SJCRH30 (cell line): ENCODE results near the gene CNOT1. TPM values are rescaled to one million over a fixed set of nuclear protein-coding genes. Genes with fewer than 3 reads are reported as not detected.
"Not testable (repeated sequence)": the region's sequence is repeated elsewhere in the genome, so short reads cannot be mapped to it uniquely, and the experiment has no call there.

Source experiments
- DNase-seq, 2 experiments: peaks; one replicate each; pipeline ENCODE4 v3.0.0-alpha.2; 2015 to 2020
- H3K27ac ChIP-seq: fragments of 250-450 bp; sonication (Bioruptor Pico); 2 replicates; pipeline ENCODE4 v1.5.1; 2020; ENCODE audit warnings: mild to moderate bottlenecking, moderate library complexity
- H3K27me3 ChIP-seq: fragments of 250-450 bp; sonication (Bioruptor Pico); 2 replicates; pipeline ENCODE4 v1.5.1; 2020; ENCODE audit warnings: mild to moderate bottlenecking, moderate library complexity
- H3K36me3 ChIP-seq: fragments of 250-450 bp; sonication (Bioruptor Pico); 2 replicates; pipeline ENCODE4 v1.5.1; 2020; ENCODE audit warnings: mild to moderate bottlenecking, moderate library complexity
- H3K4me1 ChIP-seq: fragments of 250-450 bp; sonication (Bioruptor Pico); 2 replicates; pipeline ENCODE4 v1.5.1; 2020; ENCODE audit warnings: mild to moderate bottlenecking, moderate library complexity
- H3K4me3 ChIP-seq: fragments of 250-450 bp; sonication (Bioruptor Pico); 2 replicates; pipeline ENCODE4 v1.5.1; 2020; ENCODE audit warnings: mild to moderate bottlenecking, moderate library complexity
- H3K9me3 ChIP-seq: fragments of 250-450 bp; sonication (Bioruptor Pico); replicated peaks from 2 replicates; pipeline ENCODE4 v1.5.1; 2020; ENCODE audit warnings: mild to moderate bottlenecking, moderate library complexity
- total RNA-seq: library from RNA; depleted of rRNA; stranded (reverse); fragments of >200 nt; shearing (Covaris generic); gene quantifications from 2 replicates; pipeline ENCODE4 v1.2.3, GENCODE V29; 2014

CNOT1 gene
- total RNA-seq, 1 experiment from 2014 or later, result 281 TPM

GRCh38 chr16:58649707-58650106 is 20.1 kb upstream of the CNOT1 start:
- Histone ChIP-seq H3K4me1 (peaks cover 6% of the 10 kb centered on the region), H3K27me3 (no peaks in the 10 kb centered on the region; the same call in 1 of the 2 replicates), H3K4me3 (no peak overlapping the region), H3K36me3 (no peaks in the 10 kb centered on the region), H3K9me3 (no peaks in the 10 kb centered on the region), H3K27ac (no peak overlapping the region)
- DNase-seq, result no peak

- DNase-seq, result no peak
- no peak overlapping the region for H3K4me3 ChIP-seq
- H3K9me3 ChIP-seq, result no peaks in the 10 kb centered on the region
- no peaks in the 10 kb centered on the region for H3K36me3 ChIP-seq
- H3K4me1 ChIP-seq, result peaks cover 3% of the 10 kb centered on the region; the same call in 1 of the 2 replicates
- H3K27me3 ChIP-seq, result no peaks in the 10 kb centered on the region
- H3K27ac ChIP-seq, result no peak overlapping the region
Observed at GRCh38 chr16:58647107-58647506, 17.5 kb upstream of the CNOT1 start.

- no peaks in the 10 kb centered on the region for H3K36me3 ChIP-seq
- H3K4me1 ChIP-seq, result peaks cover 3% of the 10 kb centered on the region; the same call in 1 of the 2 replicates
- H3K27me3 ChIP-seq, result no peaks in the 10 kb centered on the region
- no peaks in the 10 kb centered on the region for H3K9me3 ChIP-seq
- H3K4me3 ChIP-seq, result no peak overlapping the region
- H3K27ac ChIP-seq, result no peak overlapping the region
- no peak for DNase-seq
Observed at GRCh38 chr16:58644765-58645487, 15.3 kb upstream of the CNOT1 start.

- Histone ChIP-seq H3K9me3 (no peaks in the 10 kb centered on the region), H3K36me3 (no peaks in the 10 kb centered on the region), H3K4me1 (peaks cover 3% of the 10 kb centered on the region; the same call in 1 of the 2 replicates), H3K27me3 (no peaks in the 10 kb centered on the region), H3K4me3 (no peak overlapping the region), H3K27ac (no peak overlapping the region)
- DNase-seq, result no peak
Observed at GRCh38 chr16:58644108-58644507, 14.5 kb upstream of the CNOT1 start.

- Histone ChIP-seq H3K9me3 (no peaks in the 10 kb centered on the region), H3K36me3 (no peaks in the 10 kb centered on the region), H3K27me3 (peaks cover 7% of the 10 kb centered on the region; the same call in 1 of the 2 replicates), H3K4me3 (no peak overlapping the region), H3K27ac (no peak overlapping the region), H3K4me1 (peaks cover 5% of the 10 kb centered on the region; the same call in 1 of the 2 replicates)
- DNase-seq, result no peak
Observed at GRCh38 chr16:58640949-58641348, 11.3 kb upstream of the CNOT1 start.

- no peak for DNase-seq
- no peak overlapping the region for H3K4me3 ChIP-seq
- H3K27me3 ChIP-seq, result peaks cover 7% of the 10 kb centered on the region; the same call in 1 of the 2 replicates
- H3K36me3 ChIP-seq, result no peaks in the 10 kb centered on the region
- H3K9me3 ChIP-seq, result no peaks in the 10 kb centered on the region
- H3K4me1 ChIP-seq, result peaks cover 5% of the 10 kb centered on the region; the same call in 1 of the 2 replicates
- H3K27ac ChIP-seq, result no peak overlapping the region
Observed at GRCh38 chr16:58639836-58640235, 10.2 kb upstream of the CNOT1 start.

- Histone ChIP-seq H3K4me3 (no peak overlapping the region), H3K27ac (no peak overlapping the region), H3K36me3 (no peaks in the 10 kb centered on the region), H3K4me1 (peaks cover 5% of the 10 kb centered on the region; the same call in 1 of the 2 replicates), H3K27me3 (peaks cover 7% of the 10 kb centered on the region; the same call in 1 of the 2 replicates), H3K9me3 (no peaks in the 10 kb centered on the region)
- DNase-seq, result no peak
Observed at GRCh38 chr16:58639230-58639629, 9.6 kb upstream of the CNOT1 start.

GRCh38 chr16:58638148-58639036 is 8.8 kb upstream of the CNOT1 start:
- H3K27me3 ChIP-seq, result peaks cover 7% of the 10 kb centered on the region; the same call in 1 of the 2 replicates
- no peak overlapping the region for H3K27ac ChIP-seq
- peaks cover 5% of the 10 kb centered on the region; the same call in 1 of the 2 replicates for H3K4me1 ChIP-seq
- H3K4me3 ChIP-seq, result no peak overlapping the region
- H3K36me3 ChIP-seq, result no peaks in the 10 kb centered on the region
- DNase-seq, result peak; percentile 70 to 76
- H3K9me3 ChIP-seq, result no peaks in the 10 kb centered on the region

GRCh38 chr16:58637021-58637420 is 7.4 kb upstream of the CNOT1 start:
- not testable (repeated sequence) for H3K4me3 ChIP-seq, H3K27ac ChIP-seq, H3K4me1 ChIP-seq, DNase-seq, H3K9me3 ChIP-seq, H3K27me3 ChIP-seq, H3K36me3 ChIP-seq

- DNase-seq, result no peak
- no peak overlapping the region for H3K4me3 ChIP-seq
- H3K27ac ChIP-seq, result no peak overlapping the region
- H3K36me3 ChIP-seq, result no peaks in the 10 kb centered on the region
- peaks cover 7% of the 10 kb centered on the region; the same call in 1 of the 2 replicates for H3K27me3 ChIP-seq
- H3K4me1 ChIP-seq, result peaks cover 5% of the 10 kb centered on the region; the same call in 1 of the 2 replicates
- no peaks in the 10 kb centered on the region for H3K9me3 ChIP-seq
Observed at GRCh38 chr16:58636466-58636865, 6.8 kb upstream of the CNOT1 start.

- Histone ChIP-seq H3K4me3 (no peak overlapping the region), H3K9me3 (no peaks in the 10 kb centered on the region), H3K27me3 (peaks cover 7% of the 10 kb centered on the region; the same call in 1 of the 2 replicates), H3K27ac (no peak overlapping the region), H3K4me1 (peaks cover 5% of the 10 kb centered on the region; the same call in 1 of the 2 replicates), H3K36me3 (no peaks in the 10 kb centered on the region)
- no peak for DNase-seq
Observed at GRCh38 chr16:58635502-58635901, 5.9 kb upstream of the CNOT1 start.

GRCh38 chr16:58634265-58634802 is 4.7 kb upstream of the CNOT1 start:
- no peak overlapping the region for H3K27ac ChIP-seq
- H3K36me3 ChIP-seq, result no peaks in the 10 kb centered on the region
- H3K4me1 ChIP-seq, result peaks cover 5% of the 10 kb centered on the region; the same call in 1 of the 2 replicates
- H3K27me3 ChIP-seq, result peaks cover 7% of the 10 kb centered on the region; the same call in 1 of the 2 replicates
- no peaks in the 10 kb centered on the region for H3K9me3 ChIP-seq
- H3K4me3 ChIP-seq, result no peak overlapping the region
- DNase-seq, result no peak

GRCh38 chr16:58628845-58629732 is 537 bp downstream of the CNOT1 start:
- Histone ChIP-seq H3K27me3 (no peaks in the 10 kb centered on the region), H3K9me3 (no peaks in the 10 kb centered on the region), H3K36me3 (peaks cover 11% of the 10 kb centered on the region), H3K4me1 (0 out of 2 replicates have a peak, but pooled peaks cover 4% of the 10 kb centered on the region), H3K27ac (peak overlapping the region; percentile 89), H3K4me3 (peak overlapping the region; percentile 90)
- DNase-seq, result peak; percentile 48 to 53

GRCh38 chr16:58624209-58624608 is 5.4 kb downstream of the CNOT1 start:
- DNase-seq, result no peak
- H3K4me1 ChIP-seq, result 0 out of 2 replicates have a peak, but pooled peaks cover 4% of the 10 kb centered on the region
- H3K4me3 ChIP-seq, result no peak overlapping the region
- no peaks in the 10 kb centered on the region for H3K9me3 ChIP-seq
- H3K27me3 ChIP-seq, result no peaks in the 10 kb centered on the region
- H3K36me3 ChIP-seq, result peaks cover 46% of the 10 kb centered on the region
- H3K27ac ChIP-seq, result no peak overlapping the region
